SW480 (cell line): ENCODE data around the gene ZNF749.

Experiments used
- DNase-seq: peaks from one replicate; pipeline ENCODE4 v3.0.0-alpha.2; 2016; ENCODE audit warnings: low spot score

Gene ZNF749

GRCh38 chr19:57435062-57435978, at the start of gene ZNF749:
Gene ZNF749 (plus strand): TSS chr19:57435325. CDS start chr19:57435579, 254 bp downstream.
- DNase-seq: peak; percentile 99

- no peak for DNase-seq
Observed at GRCh38 chr19:57389194-57389729, 45.9 kb upstream of the ZNF749 start.

DNA sequence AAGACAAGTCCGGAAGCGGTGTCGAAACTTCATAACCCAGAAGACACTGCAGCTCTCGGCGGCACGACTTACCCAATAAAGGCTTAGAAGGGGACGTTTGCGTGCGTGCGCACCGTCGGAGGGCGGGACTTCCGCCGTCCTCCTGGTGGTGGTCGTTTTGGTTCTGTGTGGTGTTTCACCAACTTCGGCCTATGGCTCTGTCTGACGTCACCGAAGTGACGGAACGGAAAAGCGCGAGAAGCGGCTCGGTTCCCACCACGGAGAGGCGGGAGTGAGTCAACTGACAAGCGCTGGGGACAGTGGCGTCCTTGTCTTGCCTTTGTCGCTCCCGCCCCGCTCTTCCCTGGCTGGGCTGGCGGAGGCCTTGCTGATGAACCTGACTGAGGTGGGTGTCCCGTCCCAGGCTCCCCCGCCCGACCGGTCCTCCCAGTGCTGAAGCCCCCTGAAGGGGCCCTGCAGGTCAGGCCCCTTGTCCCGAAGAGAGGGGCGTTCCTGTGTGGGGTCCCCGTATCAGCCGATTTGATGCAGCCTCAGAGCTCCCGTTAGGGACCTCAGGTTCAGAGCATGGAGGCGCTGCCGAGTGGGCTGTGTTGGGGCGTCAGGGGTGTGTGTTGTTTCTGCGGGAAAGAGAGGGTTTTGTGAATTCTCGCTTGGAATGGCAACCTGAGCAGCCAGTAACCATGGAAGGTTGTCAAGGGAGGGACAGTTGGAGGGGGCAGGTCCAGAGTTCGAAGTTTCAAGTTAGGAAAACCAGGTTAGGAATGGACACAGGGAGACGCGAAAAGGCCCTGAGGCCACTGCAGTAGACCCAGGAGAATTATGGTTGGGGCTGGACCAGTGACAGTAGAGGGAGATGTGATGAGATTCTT, 45.2 kb upstream of the ZNF749 start, which contains the start of gene ZNF548:
Gene ZNF548 (plus strand): TSS at position 125 of the 869 bp plus-strand sequence. CDS start 246 bp downstream, at position 371.
- DNase-seq: peak; percentile 86

DNA sequence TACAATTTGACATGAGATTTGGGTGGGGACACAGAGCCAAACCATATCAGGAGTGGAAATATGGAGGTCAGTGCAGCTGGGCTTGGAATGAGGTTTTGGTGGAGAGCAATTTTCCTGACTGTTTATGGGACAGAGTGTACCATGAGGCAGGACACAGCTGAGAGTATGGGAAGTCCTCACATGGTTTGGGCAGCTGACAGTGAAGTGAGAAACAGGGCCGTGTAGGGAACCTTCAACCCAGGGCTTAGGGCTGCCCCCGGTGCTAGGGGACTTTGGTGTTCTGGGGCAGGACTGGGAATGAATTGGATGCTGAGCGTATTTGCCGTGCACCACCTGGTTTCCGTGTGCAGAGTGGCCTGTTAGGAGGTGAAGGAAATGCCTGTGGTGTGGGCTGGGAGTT, 39.4 kb upstream of the ZNF749 start:
- no peak for DNase-seq

DNA sequence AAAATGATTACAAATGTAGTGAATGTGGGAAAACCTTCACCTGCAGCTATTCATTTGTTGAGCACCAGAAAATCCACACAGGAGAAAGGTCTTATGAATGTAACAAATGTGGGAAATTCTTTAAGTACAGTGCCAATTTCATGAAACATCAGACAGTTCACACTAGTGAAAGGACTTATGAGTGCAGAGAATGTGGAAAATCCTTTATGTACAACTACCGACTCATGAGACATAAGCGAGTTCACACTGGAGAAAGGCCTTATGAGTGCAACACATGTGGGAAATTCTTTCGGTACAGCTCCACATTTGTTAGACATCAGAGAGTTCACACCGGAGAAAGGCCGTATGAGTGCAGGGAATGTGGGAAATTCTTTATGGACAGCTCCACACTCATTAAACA, 36.3 kb upstream of the ZNF749 start:
- DNase-seq: no peak

DNA sequence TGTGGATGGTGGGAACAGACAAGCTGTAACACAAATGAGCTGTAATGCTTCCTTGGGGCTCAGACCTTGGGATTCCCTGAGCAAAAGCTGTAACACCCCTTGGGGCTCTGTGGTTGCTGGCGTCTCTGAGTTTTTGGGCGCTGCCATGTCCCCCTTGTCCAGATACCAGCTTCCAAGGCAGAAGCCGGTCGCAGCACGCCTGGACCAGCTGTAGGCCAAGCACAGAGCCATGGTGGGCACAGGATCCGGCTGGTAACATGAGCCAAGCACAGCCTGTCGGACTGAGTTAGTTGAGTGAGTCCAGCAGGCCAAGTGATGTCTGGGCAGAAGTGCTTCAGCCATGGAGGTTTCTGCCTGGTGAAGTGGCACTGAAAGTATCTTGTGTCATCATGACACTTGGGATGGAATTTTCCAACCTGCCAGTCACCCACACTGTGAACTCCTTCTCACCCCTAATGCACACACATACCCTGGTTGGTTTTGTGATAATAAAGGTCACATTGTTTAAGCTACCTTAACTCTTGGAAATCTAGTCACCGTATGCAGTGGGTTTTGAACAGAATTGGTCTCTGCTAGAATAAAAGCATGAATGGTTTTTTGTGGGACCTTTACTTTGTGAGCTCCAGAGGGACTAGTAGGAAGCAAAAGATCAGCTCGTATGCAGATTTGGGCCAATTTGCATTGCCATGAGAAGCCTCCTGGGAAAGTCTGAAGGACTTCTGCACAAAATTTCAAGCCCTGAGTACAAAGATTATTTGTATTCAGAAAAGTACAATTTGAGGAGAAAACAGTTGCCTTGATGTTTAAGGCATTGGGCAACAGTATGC, 31.2 kb upstream of the ZNF749 start:
- no peak for DNase-seq

- peak; percentile 31 for DNase-seq
Observed at GRCh38 chr19:57406516-57407123, 28.5 kb upstream of the ZNF749 start.

GRCh38 chr19:57410877-57411671, 24.1 kb upstream of the ZNF749 start, which contains the start of gene ZNF17:
Gene ZNF17 (plus strand): TSS chr19:57411161. CDS start chr19:57413616, 2,455 bp downstream.
- DNase-seq: peak; percentile 96

GRCh38 chr19:57419439-57419838, 15.7 kb upstream of the ZNF749 start:
- DNase-seq: no peak

DNA sequence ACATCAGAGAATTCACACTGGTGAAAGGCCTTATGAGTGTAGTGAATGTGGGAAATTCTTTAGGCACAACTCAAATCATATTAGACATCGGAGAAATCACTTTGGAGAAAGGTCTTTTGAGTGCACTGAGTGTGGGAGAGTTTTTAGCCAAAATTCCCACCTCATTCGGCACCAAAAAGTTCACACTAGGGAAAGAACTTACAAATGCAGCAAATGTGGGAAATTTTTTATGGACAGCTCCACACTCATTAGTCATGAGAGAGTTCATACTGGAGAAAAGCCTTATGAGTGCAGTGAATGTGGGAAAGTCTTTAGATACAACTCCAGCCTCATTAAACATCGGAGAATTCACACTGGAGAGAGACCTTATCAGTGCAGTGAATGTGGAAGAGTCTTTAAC, 14.1 kb upstream of the ZNF749 start:
- DNase-seq: no peak

DNA sequence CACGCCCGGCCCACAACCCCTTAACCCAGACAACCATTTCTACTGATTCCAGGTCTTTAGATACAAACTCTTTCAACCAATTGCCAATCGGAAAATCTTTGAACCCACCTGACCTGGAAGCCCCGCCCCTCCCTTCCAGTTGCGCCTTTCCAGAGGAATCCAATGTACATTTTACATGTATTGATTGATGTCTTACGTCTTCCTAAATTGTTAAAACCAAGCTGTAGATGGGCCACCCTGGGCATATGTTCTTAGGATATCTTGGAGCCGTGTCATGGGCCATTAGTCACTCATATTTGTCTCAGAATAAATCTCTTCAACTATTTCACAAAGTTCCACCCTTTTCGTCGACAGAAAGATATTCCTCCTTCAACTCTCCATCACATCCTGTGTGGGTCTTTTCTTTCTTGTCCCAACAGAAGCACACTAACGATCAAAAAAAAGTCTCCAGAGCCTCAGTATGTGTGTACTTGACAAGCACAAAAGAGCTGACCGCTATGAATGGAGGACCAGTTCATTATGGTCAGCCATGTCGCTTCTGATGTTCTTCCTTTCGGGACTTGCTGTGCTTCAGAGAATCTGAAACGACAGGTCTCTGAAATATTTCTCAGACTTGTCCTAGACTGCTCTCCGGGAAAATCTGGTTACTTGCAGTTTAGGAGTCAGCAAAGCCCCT, 601 bp upstream of the ZNF749 start:
- DNase-seq: no peak

DNA sequence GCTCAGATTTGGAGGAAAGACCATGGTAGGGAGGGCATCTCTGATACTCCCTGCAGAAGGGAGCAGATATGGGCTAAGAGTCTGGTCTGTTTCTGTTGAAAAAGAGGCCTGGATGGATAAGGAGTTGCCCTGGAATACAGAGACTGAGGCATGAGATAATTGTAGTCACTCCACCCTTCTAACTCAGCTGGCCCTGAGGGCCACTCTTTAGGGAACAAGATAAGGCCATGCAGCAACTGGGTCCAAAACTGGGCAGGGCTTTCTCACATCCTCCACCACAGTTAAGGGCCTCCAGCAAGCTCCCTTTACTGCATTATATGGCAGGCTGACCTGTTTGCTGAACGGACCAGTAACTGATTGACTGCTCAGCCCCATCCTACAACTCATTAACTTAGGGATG, 1.3 kb downstream of the ZNF749 start:
- no peak for DNase-seq

DNA sequence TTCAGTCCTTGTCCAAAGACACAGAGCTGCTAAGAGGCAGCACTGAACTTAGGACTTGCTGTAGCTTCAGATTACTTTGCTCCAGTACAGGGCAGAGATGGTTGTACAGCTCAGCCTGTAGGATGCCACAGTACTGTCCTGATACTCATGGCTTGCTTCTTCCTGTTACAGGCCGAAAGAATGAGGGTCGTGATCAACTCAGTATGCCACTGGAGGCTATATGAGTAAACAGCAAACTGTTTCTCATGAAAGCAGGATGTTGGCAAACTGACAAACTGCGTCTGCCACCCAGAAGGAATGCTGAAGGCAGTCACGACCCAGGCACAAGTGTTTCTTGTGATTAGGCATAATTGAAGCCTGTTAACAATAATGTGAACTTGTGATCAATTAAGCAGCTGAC, 2.8 kb downstream of the ZNF749 start:
- no peak for DNase-seq

- DNase-seq: no peak
Observed at GRCh38 chr19:57438925-57439324, 3.8 kb downstream of the ZNF749 start.

GRCh38 chr19:57441979-57442752, 7.0 kb downstream of the ZNF749 start:
- no peak for DNase-seq

DNA sequence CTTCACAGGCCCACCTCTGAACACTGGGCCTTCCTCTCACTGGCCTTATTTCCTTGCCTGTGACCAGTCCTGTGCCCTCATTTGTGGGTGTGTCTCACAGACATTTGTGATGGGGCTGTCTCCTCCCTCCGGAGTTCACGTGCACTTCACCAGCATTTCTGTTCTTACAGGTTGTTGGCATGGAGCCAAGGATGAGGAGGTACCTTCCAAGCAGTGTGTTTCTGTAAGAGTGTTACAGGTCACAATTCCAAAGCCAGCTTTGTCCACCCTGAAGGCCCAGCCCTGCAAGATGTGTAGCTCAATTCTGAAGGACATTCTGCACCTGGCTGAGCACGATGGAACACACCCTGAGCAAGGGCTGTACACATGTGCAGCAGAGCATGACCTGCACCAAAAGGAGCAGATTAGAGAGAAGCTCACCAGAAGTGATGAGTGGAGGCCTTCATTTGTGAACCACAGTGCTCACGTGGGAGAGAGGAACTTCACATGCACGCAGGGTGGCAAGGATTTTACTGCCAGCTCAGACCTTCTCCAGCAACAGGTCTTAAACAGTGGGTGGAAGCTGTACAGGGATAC, 8.1 kb downstream of the ZNF749 start:
- DNase-seq: no peak

- DNase-seq: no peak
Observed at GRCh38 chr19:57452307-57452706, 17.2 kb downstream of the ZNF749 start.

DNA sequence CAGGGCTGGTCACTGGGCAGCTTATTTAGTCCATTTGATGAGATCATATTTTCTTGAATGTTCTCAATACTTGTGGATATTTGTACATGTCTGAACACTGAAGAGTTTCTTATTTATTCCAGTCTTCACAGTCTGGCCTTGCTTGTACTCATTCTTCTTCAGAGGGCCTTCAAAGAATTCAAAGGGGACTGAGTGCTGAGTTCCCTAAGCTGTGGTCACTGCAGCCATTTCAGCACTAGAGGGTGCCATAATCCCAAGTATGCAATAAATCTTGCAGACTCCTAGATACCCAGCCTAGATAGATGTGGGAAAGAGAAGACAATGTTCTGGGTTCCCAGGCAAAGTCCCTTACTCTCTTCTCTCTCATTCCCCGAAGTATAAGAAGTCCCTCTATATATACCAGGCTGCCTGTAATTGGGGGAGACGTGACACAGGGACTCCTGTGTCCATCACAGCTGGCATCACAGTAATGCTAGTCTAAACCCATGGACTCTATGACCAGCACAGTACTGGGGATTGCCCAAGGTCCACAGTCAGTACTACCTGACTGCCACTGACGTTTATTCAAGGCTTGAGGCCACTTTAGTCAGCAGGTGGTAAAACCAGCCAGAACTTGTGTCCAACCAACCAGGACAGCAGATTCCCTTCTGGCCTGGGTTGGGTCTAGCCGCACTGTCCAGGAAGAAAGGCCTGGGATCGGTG, 30.7 kb downstream of the ZNF749 start:
- DNase-seq: peak; percentile 17
